GM04504 (cell line): ENCODE data around the gene FBXL16.

Experiments used
- DNase-seq: peaks from one replicate; pipeline ENCODE4 v3.0.0-alpha.2; 2012; ENCODE audit warnings: low read depth

The FBXL16 gene

DNA sequence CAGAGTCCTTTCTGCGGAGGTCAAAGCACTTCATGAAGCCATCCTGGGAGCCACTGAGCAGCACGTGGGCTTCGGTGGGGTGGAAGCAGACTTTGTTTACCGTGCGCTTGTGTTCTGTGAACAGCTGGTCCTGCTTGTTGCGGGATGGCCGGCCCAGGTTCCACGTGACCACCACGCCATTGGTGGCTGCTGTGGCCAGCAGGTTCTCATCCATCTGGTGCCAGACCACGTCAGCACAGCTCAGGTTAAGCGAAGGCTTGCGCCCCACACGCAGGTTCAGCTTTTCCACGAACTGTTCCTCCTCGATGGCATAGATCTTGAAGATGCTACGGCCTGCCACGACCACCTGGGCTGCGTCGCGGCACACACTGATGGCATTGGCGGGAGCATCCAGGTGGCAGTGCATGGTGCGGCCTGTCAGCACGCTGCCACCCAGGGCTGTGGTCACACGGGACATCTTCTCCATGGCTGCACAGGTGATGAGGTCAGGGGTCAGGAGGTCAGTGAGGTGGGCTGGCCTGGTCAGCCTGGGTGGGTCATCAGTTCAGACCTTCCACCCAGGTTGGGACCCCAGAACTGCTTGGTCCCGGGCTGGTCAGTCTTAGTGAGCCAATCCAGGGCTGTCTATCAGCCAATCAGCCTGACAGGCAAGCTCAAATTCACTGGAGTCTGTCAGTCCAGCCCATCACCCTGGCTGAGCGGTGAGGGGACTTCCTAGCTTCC lies 16.3 kb downstream of the FBXL16 start:
- DNase-seq = no peak

DNA sequence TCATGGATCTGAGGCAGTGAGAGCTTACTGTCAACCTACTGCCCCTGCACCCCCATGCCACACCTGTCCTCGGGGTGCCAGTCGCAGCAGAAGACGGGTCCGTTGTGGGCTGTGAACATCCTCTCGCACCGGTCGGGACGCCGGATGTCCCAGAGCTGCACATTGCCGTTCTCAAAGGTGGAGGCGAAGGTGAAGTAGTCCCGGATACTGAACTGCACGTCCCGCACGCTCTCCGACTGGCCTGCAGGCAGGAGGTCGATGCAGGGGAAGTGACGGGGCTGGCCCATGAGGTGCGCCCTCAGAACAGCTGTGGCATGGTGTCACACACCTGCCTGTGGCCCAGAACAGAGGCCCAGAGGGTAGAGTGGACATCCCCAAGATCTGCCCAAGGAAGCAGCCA lies 18.1 kb downstream of the FBXL16 start:
- DNase-seq = no peak

DNA sequence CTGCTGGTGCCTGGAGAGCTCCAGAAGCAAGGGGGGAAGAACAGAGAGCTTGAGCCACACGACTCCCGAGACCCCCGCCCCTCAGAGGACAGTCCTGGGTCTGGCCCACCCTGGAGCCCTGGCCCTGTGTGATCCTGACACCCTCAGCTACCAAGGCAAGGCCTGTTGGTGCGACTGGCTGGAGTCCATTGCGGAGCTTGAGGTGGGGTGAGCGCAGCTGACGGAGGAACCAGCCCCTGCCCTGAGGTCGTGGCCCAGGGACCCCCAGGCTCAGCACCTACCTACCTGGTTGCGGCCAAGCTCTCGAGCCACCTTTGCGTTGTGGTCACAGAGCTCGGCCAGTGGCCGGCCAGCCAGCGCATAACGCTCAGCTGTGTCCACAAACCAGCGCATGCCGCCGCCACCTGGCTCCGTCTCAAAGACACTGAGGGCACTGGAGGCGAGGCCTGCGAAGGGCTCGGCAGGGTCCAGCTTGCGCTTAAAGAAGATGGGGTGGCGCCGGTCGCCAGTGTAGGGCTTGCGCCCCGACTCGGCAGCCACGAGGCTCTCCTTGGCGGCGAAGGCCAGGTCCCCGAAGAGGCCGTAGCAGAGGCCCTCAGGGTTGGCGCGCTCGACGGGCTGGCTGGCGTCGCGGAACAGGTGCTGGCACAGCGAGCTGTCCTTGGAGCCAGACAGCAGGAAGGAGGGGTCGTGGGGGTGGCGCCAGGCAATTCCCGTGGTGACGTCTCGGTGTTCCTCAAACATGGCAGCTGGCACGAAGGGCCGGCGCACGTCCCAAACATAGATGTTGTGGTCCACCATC lies 18.9 kb downstream of the FBXL16 start:
- DNase-seq = no peak

DNA sequence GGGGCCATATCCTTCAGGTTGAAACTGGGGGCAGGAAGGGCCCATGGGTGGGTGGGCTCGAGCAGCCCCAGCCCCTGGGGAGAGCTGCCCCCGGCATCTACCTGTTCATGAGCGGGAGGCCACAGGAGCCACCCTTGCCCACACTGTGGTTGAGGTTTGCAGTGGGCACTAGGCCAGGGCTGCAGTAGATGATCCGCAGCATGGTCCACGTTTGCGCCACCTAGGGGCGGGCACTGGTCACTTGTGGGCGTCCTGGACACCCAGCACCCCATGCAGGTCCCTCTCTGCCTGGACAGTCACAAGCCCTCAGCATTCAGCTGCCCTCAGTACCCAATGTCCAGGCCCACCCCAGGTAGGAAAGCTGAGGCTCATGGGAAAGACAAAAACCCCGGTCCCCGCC lies 19.6 kb downstream of the FBXL16 start:
- DNase-seq = no peak

DNA sequence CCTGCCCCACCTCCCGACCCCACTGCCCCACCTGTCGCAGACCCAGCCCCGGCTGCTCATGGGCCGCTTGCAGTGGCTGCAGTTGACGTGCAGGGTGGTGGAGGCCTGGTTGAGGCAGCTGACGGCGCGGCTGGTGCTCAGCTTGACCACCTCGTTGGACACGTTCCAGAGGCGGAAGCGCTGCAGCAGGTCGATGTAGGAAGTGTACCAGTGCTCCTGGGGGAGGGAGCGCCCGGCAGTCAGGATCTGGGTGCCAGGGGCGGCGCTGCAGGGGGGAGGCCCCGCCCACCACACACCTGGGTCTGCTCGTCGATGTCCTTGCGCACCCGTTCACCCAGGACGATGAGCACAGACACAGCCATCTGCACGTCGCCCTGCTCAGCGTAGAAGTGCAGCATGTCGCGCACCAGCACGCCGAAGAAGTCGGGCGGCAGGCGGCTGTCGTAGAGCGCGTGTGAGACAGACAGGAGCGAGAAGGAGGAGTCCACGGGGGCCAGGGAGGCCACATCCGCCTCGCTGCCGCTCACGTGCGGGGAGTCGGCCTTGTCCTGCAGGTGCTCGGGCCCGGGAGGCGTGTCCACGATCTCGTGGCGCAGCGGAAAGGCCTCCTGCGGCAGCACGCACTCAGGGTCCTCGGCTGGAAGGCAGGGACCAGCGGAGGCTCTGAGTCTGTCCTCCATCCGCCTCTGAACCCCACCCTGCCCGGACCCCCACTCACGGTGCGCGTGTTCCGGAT lies 20.5 kb downstream of the FBXL16 start:
- no peak for DNase-seq

DNA sequence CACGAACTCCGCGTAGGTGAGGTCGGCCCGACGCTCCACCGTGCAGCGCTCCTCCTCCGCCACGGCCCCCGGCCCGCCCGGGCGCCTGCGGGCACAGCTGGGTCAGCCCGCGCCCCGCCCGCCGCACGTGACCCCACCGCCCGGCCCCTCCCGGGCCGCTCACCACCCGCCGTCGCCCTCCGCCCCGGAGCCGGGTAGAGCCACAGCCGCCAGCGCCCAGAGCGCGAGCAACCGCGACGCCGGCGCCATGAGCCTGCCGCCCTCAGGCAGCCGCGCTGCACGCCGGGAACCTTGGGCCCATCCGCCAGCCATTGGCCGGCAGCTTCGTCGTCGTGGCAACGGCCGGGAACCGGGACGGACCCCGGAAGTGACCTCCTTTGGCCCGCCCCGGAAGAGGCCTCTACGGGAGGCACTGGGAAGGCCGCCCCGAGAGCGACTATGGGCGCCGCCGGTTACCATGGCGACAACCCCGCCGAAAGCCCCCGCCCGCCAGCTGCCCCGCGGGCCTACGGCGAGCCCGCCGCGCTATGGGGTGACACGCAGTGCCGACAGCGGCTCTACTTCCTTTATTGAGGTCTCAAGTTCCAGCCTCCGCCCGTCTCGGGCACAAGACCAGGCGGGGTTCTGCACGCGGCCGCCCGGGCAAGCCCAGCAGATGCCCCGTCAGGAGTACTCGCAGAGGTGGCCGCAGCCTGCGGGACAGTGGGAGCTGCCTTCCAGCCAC lies 21.4 kb downstream of the FBXL16 start, which contains the start of gene JMJD8:
TSS of gene JMJD8 (minus strand) at position 264 of the 724 bp plus-strand sequence. CDS start at position 249, 15 bp downstream.
- DNase-seq = peak; percentile 87

DNA sequence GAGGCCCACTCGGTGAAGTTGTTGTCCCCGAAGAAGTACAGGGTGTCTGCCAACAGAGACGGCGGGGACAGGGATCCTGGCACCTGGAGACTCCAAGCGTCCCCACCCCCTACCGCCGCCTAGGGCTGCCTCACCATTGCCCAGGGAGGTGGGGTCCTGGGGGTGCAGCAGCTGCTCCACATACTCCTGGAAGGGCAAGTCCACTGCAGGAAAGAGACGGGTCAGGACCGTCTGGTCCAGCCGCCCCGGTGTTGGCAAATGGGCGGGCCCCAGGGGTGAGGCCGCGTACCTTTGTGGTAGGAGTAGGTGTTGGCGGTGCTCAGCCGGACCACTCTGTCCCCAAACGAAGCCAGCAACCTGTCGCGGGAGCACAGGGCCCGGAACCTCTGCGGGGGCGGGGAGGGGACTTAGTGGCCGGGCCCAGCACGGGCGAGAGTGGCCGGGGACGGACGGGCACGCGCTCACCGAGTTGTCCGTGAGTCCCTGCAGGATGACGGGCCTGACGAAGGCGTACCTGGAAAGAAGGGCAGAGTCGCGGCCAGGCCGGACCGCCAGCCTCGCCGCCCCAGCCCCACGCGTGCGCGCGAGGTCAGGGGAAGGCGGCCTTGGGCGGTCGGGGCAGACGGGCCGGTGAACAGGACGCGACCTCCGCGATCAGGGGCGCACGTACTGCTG lies 22.1 kb downstream of the FBXL16 start:
- DNase-seq = no peak

DNA sequence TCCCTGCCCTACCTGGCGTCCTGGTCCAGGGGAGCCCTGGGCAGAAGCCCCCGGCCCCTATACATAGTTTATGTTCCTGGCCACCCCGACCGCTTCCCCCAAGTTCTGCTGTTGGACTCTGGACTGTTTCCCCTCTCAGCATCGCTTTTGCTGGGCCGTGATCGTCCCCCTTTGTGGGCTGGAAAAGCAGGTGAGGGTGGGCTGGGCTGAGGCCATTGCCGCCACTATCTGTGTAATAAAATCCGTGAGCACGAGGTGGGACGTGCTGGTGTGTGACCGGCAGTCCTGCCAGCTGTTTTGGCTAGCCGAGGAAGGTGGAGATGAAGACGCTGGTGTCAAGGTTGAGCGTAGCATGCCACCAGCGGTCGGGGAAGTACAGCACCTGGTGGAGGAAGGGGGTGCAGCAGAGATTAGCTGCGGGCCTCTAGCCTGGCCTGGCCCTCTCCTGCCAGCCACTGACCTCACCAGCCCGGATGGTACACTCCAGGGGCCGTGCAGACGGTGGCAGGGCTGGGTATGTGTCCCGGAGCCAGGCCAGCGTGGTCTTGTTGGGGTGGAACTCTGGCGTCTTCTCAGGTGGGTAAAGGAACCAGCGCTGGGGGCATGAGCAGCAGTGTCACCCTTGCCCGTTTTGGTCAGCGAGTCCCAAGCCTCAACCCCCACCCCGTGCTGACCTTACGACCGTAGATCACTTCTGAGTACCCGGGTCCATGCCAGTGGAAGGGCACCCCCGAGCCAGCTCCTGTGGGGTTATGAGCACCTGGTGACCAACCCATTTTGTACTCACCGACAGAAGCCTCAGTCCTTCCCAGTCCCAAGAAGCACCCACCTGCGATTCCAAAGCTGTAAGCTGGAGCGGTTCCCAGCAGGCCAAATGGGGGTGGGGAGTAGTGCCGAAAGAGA lies 22.9 kb downstream of the FBXL16 start:
- no peak for DNase-seq

DNA sequence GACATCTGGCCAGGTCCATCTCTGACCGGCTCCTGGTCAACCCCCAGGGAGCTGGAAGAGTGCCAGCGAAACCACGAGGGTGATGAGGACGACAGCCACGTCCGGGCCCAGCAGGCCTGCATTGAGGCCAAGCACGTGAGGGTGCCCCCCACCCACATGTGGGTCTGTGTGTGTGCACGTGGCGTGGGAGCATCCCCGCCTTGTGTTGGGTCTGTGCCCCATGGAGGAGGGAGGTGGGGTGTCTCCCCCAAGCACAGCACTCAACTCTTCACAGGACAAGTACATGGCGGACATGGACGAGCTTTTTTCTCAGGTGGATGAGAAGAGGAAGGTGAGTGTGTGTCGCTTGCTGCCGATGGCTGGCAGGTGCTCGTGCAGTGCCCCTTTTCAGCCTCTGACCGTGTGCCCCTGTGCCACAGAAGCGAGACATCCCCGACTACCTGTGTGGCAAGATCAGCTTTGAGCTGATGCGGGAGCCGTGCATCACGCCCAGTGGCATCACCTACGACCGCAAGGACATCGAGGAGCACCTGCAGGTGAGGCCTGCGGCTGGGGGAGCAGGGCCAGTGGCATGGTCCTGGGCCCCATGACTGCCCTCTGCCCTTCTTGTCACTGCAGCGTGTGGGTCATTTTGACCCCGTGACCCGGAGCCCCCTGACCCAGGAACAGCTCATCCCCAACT lies 23.7 kb downstream of the FBXL16 start:
- DNase-seq = no peak

DNA sequence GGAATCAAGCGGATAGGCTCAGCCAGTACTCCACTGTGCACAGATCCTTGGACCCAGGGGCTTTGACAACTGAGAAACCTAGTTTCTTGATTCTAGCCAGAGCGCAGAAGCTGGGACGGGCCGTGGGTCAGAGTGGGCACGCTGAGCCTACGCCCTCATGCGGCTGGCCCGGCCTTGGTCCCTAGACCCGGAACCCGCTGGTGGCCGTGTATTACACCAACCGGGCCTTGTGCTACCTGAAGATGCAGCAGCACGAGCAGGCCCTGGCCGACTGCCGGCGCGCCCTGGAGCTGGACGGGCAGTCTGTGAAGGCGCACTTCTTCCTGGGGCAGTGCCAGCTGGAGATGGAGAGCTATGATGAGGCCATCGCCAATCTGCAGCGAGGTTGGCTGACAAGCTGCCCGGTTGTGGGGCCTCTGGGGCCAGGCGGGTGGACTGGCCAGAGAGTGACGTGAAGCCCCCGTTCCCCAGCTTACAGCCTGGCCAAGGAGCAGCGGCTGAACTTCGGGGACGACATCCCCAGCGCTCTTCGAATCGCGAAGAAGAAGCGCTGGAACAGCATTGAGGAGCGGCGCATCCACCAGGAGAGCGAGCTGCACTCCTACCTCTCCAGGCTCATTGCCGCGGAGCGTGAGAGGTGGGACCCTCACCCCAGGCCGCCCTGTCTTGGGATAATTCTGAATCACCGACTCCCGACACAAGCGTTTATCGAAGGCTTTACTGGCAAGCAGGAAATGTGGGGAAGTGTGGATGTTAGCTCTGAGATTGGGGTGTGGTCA lies 24.4 kb downstream of the FBXL16 start:
- no peak for DNase-seq

DNA sequence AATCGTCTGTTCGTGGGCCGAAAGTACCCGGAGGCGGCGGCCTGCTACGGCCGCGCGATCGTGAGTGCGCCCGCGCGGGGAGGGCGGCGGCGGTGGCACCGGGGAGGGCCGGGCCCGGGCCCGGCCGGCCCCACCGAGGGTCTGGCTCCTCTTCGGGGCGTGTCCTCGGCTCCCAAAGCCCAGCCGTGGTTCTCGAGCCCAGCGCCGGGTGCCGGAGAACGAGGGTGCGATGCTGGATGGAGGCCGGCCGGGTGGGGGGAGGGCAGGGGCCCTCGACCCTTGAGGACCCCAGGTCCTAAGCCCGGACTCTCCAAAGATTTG lies 25.0 kb downstream of the FBXL16 start:
- DNase-seq = no peak

DNA sequence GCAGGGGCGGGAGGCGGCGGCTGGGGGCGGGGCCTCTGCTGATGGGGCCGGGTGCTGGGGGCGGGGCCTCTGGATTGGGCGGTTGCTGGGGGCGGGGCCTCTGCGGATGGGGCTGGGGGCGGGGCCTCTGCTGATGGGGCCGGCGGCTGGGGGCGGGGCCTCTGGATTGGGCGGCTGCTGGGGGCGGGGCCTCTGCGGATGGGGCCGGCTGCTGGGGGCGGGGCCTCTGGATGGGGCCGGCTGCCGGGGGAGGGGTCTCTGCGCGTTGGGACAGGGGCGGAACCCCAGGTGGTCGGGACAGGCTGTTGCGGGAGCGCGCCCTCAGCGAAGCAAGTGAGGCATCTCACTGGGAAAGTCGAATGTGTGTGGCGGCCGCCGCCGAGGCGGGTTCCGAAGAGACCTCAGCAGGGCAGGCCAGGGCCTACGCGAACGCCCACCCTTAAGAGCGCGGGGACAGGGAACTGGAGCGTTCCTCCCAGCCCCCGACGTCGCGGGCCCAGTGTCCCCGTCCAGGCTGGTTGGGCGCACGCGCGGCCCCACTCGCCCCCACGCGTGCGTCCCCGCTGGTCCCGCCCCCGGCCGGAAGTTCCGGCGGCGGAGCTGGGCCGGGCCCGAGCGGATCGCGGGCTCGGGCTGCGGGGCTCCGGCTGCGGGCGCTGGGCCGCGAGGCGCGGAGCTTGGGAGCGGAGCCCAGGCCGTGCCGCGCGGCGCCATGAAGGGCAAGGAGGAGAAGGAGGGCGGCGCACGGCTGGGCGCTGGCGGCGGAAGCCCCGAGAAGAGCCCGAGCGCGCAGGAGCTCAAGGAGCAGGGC lies 25.6 kb downstream of the FBXL16 start, which contains the start of gene STUB1:
TSS of gene STUB1 (plus strand) at position 597 of the 811 bp plus-strand sequence. CDS start at position 713, 116 bp downstream.
- peak; percentile 70 for DNase-seq

DNA sequence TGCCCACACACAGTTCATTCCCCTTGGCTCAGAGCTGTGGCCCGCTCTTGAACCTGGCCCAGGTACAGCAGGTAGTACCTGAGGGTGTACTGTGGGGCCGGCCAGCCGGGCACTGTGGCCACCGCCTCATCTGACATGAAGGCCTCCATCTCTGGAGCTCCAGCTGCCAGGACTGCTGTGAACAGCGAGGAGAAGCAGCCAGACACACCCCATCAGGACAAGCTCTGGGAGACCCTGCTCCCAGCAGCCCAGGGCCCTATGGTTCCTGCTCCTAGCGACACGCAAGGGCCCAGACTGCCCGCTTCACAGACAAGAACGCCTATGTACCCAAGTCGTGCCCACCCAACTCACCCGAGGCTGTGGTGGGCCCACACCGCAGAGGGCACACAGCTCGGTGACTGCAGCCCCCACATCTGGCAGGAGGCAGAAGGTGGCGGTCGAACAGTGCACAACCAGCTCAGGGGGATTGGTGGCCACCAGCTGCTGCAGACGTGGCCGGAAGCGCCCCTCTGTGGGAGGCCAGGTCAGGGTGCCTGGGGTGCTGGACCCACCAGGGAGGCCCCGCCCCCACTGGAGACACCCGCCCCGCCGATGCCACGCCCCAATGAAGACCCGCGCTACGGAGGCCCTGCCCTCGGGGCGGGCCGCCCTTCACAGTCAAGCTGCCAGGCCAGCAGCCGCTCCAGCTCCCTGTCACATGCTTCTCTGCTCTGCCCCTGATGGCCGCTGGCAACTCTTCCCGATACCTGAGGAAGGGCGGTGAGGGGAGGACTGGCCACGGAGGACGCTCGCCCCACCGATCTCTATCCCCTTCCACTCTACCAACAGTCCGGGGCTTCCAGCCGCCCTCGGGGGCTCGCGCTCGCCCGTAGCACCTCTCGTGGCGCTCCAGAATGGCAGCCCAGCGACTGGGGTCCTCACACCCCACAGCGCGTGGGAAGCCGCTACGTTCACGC lies 26.5 kb downstream of the FBXL16 start:
- no peak for DNase-seq

DNA sequence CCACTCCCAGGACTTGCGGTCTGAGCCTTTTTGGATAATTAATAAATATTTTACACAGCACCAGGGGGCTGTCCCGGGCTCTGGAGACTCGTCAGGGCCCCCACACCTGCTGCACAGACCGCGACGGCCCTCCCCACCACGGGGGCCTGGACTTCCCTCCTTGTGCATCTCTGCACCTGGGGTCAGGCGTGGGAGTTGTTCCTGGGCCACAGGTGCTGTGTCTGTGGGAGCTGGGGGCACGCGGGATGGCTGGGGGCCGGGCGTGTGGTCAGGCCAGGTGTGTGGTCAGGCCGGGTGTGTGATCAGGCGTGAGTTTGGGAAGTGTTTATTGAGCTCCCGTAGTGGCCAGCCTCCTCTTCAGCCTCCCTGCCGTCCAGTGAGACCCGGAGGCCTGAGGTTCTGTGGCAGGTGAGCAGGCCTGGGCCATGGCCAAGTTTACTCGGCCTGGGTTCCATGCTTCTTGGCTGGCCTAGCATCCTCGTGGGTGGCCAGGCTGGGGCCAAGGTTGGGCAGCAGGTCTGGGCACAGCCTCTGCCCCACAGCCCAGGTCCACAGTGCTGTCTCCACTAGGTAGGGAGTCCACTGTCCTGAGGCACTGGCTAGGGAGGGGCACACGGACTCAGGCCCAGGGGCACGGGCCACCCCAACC lies 27.3 kb downstream of the FBXL16 start:
- no peak for DNase-seq

DNA sequence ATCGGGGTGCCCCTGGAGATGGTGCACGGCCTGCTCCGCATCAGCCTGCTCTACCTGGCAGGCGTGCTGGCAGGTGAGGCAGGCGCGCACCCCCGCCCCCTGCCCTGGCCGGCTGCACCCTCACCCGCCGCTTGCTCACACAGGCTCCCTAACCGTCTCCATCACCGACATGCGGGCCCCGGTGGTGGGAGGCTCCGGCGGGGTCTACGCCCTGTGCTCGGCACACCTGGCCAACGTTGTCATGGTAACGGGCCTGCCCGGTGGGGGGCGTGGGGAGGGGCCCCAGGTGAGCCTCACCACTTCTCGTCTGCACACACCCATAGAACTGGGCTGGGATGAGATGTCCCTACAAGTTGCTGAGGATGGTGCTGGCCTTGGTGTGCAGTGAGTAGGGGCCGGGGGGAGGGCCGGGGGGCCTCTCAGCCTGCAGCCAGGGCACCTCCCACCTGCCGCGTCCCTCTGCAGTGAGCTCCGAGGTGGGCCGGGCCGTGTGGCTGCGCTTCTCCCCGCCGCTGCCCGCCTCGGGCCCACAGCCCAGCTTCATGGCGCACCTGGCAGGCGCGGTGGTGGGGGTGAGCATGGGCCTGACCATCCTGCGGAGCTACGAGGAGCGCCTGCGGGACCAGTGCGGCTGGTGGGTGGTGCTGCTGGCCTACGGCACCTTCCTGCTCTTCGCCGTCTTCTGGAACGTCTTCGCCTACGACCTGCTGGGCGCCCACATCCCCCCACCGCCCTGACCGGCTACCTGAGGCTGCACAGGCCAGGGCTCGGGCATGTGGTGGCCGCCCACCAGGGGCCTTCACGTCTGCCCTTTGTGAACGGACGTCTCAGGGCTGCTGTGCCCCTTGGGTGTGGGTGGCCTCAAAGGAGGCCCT lies 28.0 kb downstream of the FBXL16 start:
- no peak for DNase-seq
